SK-N-SH (cell line): ENCODE results near the gene ZNF407. TPM values are rescaled to one million over a fixed set of nuclear protein-coding genes. Genes with fewer than 3 reads are reported as not detected.

Source experiments
- CTCF ChIA-PET: fragments of 300-600, 350-600 bp; formaldehyde crosslinking; extraction: SDS; loops from one replicate; lab custom pipeline; 2021; lab: Yijun Ruan, JAX
- POLR2A ChIA-PET: fragments of 350-600 bp; sonication (Branson Sonifier 250); formaldehyde crosslinking; extraction: SDS; loops from one replicate; lab custom pipeline; 2020; ENCODE audit warnings: antibody characterized with exemption, inconsistent platforms; lab: Yijun Ruan, JAX
- DNase-seq: peaks from one replicate; pipeline ENCODE4 v3.0.0; 2012
- H2AFZ ChIP-seq: fragments of 200-600 bp; sonication (generic); 2 replicates; pipeline ENCODE4 v1.8.1; 2016; ENCODE audit warnings: antibody characterized with exemption, mild to moderate bottlenecking, low read depth
- H3F3A ChIP-seq: fragments of 200-600 bp; sonication (generic); replicated peaks from 2 replicates; pipeline ENCODE3; 2016; ENCODE audit warnings: antibody characterized with exemption, mild to moderate bottlenecking; ENCODE audit not compliant: insufficient read depth
- H3K27ac ChIP-seq, 2 experiments: fragments of 200-500 bp in 1 of 2; fragments of 200-600 bp in 1 of 2; sonication (Bioruptor generic) in 1 of 2; sonication (generic), shearing (Covaris generic) in 1 of 2; 2 replicates each; pipeline versions ENCODE4 v1.5.1 to v1.6.1; 2014 to 2016; ENCODE audit warnings: low read depth in 2 of 2, inconsistent platforms in 1 of 2, low read length in 1 of 2, mild to moderate bottlenecking in 1 of 2, mixed read lengths in 1 of 2
- H3K27me3 ChIP-seq: fragments of 200-600 bp; sonication (generic), shearing (Covaris generic); 2 replicates; pipeline ENCODE4 v1.6.1; 2016; ENCODE audit warnings: mixed run types; ENCODE audit not compliant: insufficient read depth
- H3K36me3 ChIP-seq, 2 experiments: fragments of 200-500 bp in 1 of 2; fragments of 200-600 bp in 1 of 2; sonication (Bioruptor generic) in 1 of 2; sonication (generic) in 1 of 2; replicated peaks in 1 of 2; 2 replicates each; pipeline versions ENCODE3 to v1.5.1; 2014 to 2016; ENCODE audit warnings: low read length in 1 of 2, mild to moderate bottlenecking in 1 of 2; ENCODE audit not compliant: insufficient read depth in 2 of 2, control insufficient read depth in 1 of 2
- H3K4me1 ChIP-seq, 2 experiments: fragments of 200-500 bp in 1 of 2; fragments of 200-600 bp in 1 of 2; sonication (Bioruptor generic) in 1 of 2; sonication (generic), shearing (Covaris generic) in 1 of 2; 2 replicates each; pipeline versions ENCODE4 v1.5.1 to v1.6.1; 2014 to 2016; ENCODE audit warnings: low read depth in 1 of 2, low read length in 1 of 2, mixed run types in 1 of 2; ENCODE audit not compliant: insufficient read depth in 2 of 2, control insufficient read depth in 1 of 2
- H3K4me2 ChIP-seq: fragments of 200-600 bp; sonication (generic), shearing (Covaris generic); 2 replicates; pipeline ENCODE4 v1.6.1; 2017; ENCODE audit warnings: mixed run types
- H3K4me3 ChIP-seq, 2 experiments: fragments of 200-500 bp in 1 of 2; fragments of 200-600 bp in 1 of 2; sonication (Bioruptor generic) in 1 of 2; sonication (generic), shearing (Covaris generic) in 1 of 2; 2 replicates each; pipeline versions ENCODE4 v1.5.1 to v1.8.1; 2014 to 2016; ENCODE audit warnings: low read depth in 2 of 2, inconsistent platforms in 1 of 2, low read length in 1 of 2, mild to moderate bottlenecking in 1 of 2, mixed read lengths in 1 of 2, moderate library complexity in 1 of 2
- H3K79me2 ChIP-seq: fragments of 200-600 bp; sonication (generic); 2 replicates; pipeline ENCODE4 v1.8.1; 2017; ENCODE audit warnings: mild to moderate bottlenecking; ENCODE audit not compliant: insufficient read depth
- H3K9ac ChIP-seq: fragments of 200-600 bp; sonication (generic); 2 replicates; pipeline ENCODE4 v1.6.1; 2017; ENCODE audit warnings: mixed run types
- H3K9me2 ChIP-seq: fragments of 200-600 bp; sonication (generic); 2 replicates; pipeline ENCODE4 v1.6.1; 2017; ENCODE audit warnings: mixed run types
- H3K9me3 ChIP-seq: fragments of 200-600 bp; sonication (generic); 2 replicates; pipeline ENCODE4 v1.6.1; 2017; ENCODE audit warnings: mixed run types, mild to moderate bottlenecking, moderate library complexity
- H4K20me1 ChIP-seq: fragments of 200-600 bp; sonication (generic); 2 replicates; pipeline ENCODE4 v1.6.1; 2017; ENCODE audit warnings: mild to moderate bottlenecking, mixed run types; ENCODE audit not compliant: insufficient read depth
- EP300 ChIP-seq, 2 experiments: IDR thresholded peaks; 2 replicates each; pipeline versions ENCODE4 v1.4.0 to v1.6.1; 2012; ENCODE audit warnings: borderline replicate concordance in 1 of 2, low read depth in 1 of 2, low read length in 1 of 2
- EZH2phosphoT487 ChIP-seq: fragments of 200-600 bp; sonication (generic); IDR thresholded peaks from 2 replicates; pipeline ENCODE4 v1.6.1; 2017; ENCODE audit warnings: low read depth, mixed run types, mild to moderate bottlenecking, antibody characterized with exemption, moderate library complexity, borderline replicate concordance
- GABPA ChIP-seq: IDR thresholded peaks from 2 replicates; pipeline ENCODE4 v1.4.0; 2012; ENCODE audit warnings: low read depth, mild to moderate bottlenecking
- GATA2 ChIP-seq: sonication (generic); formaldehyde crosslinking; IDR thresholded peaks from 2 replicates; pipeline ENCODE4 v1.5.0; 2020; ENCODE audit warnings: mild to moderate bottlenecking, missing genetic modification reagents
- MEF2A ChIP-seq: IDR thresholded peaks from 2 replicates; pipeline ENCODE4 v1.4.0; 2012; ENCODE audit warnings: low read depth, borderline replicate concordance
- NFIC ChIP-seq: IDR thresholded peaks from 2 replicates; pipeline ENCODE4 v1.4.0; 2012; ENCODE audit warnings: borderline replicate concordance
- NRF1 ChIP-seq: IDR thresholded peaks from 2 replicates; pipeline ENCODE4 v1.6.1; 2012; ENCODE audit warnings: low read depth, mild to moderate bottlenecking, low read length
- POLR2AphosphoS5 ChIP-seq: IDR thresholded peaks from 2 replicates; pipeline ENCODE4 v1.6.1; 2012; ENCODE audit warnings: low read depth, low read length
- RAD21 ChIP-seq: IDR thresholded peaks from 2 replicates; pipeline ENCODE4 v1.6.1; 2012; ENCODE audit warnings: mild to moderate bottlenecking, low read length
- RCOR1 ChIP-seq: fragments of 150-350 bp; IDR thresholded peaks from 2 replicates; pipeline ENCODE4 v1.6.1; 2017; ENCODE audit warnings: antibody characterized with exemption, low read length
- RFX5 ChIP-seq: IDR thresholded peaks from 2 replicates; pipeline ENCODE4 v1.6.1; 2012; ENCODE audit warnings: mild to moderate bottlenecking, improper control_type of control experiment, low read length
- SMC3 ChIP-seq: IDR thresholded peaks from 2 replicates; pipeline ENCODE4 v1.6.1; 2012; ENCODE audit warnings: low read depth, low read length, improper control_type of control experiment
- TAF1 ChIP-seq: IDR thresholded peaks from 2 replicates; pipeline ENCODE4 v1.6.1; 2012; ENCODE audit warnings: low read depth, mild to moderate bottlenecking, low read length, moderate library complexity, borderline replicate concordance
- YY1 ChIP-seq: IDR thresholded peaks from 2 replicates; pipeline ENCODE4 v1.4.0; 2012; ENCODE audit warnings: low read depth, mild to moderate bottlenecking
- WGBS: methylation state at CpG from one replicate; pipeline ENCODE4 v1.1.6; 2017; ENCODE audit warnings: low lambda C conversion rate; 5-methylcytosine and 5-hydroxymethylcytosine counted together
- polyA plus RNA-seq, 3 experiments: library from polyadenylated mRNA; depleted of rRNA; stranded (reverse); fragments of >200 nt; gene quantifications; 2 replicates each; pipeline ENCODE4 v1.2.3, GENCODE V29; 2012
- TF ChIP-seq, protein P1 (sequence below): IDR thresholded peaks from 2 replicates; pipeline ENCODE4 v1.4.0; 2012; ENCODE audit warnings: low read depth, borderline replicate concordance
- TF ChIP-seq, protein P2 (sequence below): IDR thresholded peaks from 2 replicates; pipeline ENCODE4; 2012
- TF ChIP-seq, protein P3 (sequence below): fragments of 150-350 bp; IDR thresholded peaks from 2 replicates; pipeline ENCODE4 v1.6.1; 2016; ENCODE audit warnings: mild to moderate bottlenecking, low read depth, low read length
- TF ChIP-seq, protein P4 (sequence below): IDR thresholded peaks from 2 replicates; pipeline ENCODE4 v1.6.1; 2012; ENCODE audit warnings: mild to moderate bottlenecking, low read depth, low read length, moderate library complexity
- TF ChIP-seq, protein P5 (sequence below): IDR thresholded peaks from 2 replicates; pipeline ENCODE4 v1.4.0; 2012; ENCODE audit warnings: low read depth

The ZNF407 gene
- polyA plus RNA-seq, 1 of the 3 experiments (the other 2 are of a cell fraction), result 2.6 TPM

DNA sequence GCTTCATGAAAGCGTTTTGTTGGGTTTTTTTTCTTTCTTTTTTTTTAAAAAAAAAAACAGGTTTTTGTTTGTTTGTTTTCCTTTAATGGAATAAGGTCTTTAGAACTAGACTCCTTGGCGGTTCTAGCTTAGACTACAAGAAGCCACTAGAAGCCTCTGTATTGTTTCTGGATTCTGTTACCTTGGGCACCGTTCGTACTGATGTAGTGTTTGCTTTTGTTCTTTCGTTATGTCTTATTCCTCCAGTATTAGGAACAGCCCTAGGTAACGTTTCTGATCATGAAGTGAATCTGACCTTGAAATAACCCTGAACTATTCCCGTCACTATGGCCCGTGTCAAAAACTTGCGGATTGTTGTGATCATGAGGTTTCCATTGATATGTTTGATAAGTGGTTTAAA lies 446.6 kb downstream of the ZNF407 start:
- H3K27ac ChIP-seq, result no peak overlapping the region
- H2AFZ ChIP-seq, result no peak overlapping the region
- peaks cover 0 to 10% of the 10 kb centered on the region in 2 experiments; a peak in 2 of 4 replicates for H3K4me1 ChIP-seq
- H3K9ac ChIP-seq, result no peak overlapping the region
- H3K36me3 ChIP-seq, result no peaks in the 10 kb centered on the region
- no peaks in the 10 kb centered on the region for H3K9me3 ChIP-seq
- 94% methylated on average over 9 of the region's 9 CpGs for WGBS
- H3K79me2 ChIP-seq, result no peaks in the 10 kb centered on the region
- no peaks in the 10 kb centered on the region for H3K9me2 ChIP-seq
- no peaks in the 10 kb centered on the region for H4K20me1 ChIP-seq
- no peaks in the 10 kb centered on the region for H3K27me3 ChIP-seq
- no peak for DNase-seq
- no peaks in the 10 kb centered on the region for H3F3A ChIP-seq
- CTCF ChIA-PET, result no interaction called here
- TF ChIP-seq EP300 (IDR thresholded peaks at IDR 0.05; ENCODE audit: borderline replicate concordance in 1 of 2, low read depth in 1 of 2, low read length in 1 of 2), result no peak
- POLR2A ChIA-PET, result no interaction called here
- H3K4me2 ChIP-seq, result no peak overlapping the region
- H3K4me3 ChIP-seq, result no peak overlapping the region

GRCh38 chr18:75044791-75045190 lies 447.1 kb downstream of the ZNF407 start:
- WGBS, result 91% methylated on average over 5 of the region's 5 CpGs
- Histone ChIP-seq H3K4me2 (no peak overlapping the region), H3K4me1 (peaks cover 0 to 10% of the 10 kb centered on the region in 2 experiments; a peak in 2 of 4 replicates), H3K27me3 (no peaks in the 10 kb centered on the region), H3K9me2 (no peaks in the 10 kb centered on the region), H2AFZ (no peak overlapping the region), H3K79me2 (no peaks in the 10 kb centered on the region), H3F3A (no peaks in the 10 kb centered on the region), H3K4me3 (no peak overlapping the region), H3K36me3 (no peaks in the 10 kb centered on the region), H3K27ac (no peak overlapping the region), H4K20me1 (no peaks in the 10 kb centered on the region), H3K9ac (no peak overlapping the region), H3K9me3 (no peaks in the 10 kb centered on the region)
- POLR2A ChIA-PET, result no interaction called here
- no peak for DNase-seq
- CTCF ChIA-PET, result no interaction called here
- TF ChIP-seq MEF2A (no peak), RAD21 (no peak), NFIC (no peak), POLR2AphosphoS5 (no peak), RCOR1 (no peak), GATA2 (CRISPR knock-in tag) (no peak), YY1 (no peak), TAF1 (no peak), RFX5 (no peak), EZH2phosphoT487 (no peak), NRF1 (no peak), GABPA (no peak), SMC3 (no peak), EP300 (IDR thresholded peaks at IDR 0.05; ENCODE audit: borderline replicate concordance in 1 of 2, low read depth in 1 of 2, low read length in 1 of 2) (no peak)
- TF ChIP-seq, protein P1, sequence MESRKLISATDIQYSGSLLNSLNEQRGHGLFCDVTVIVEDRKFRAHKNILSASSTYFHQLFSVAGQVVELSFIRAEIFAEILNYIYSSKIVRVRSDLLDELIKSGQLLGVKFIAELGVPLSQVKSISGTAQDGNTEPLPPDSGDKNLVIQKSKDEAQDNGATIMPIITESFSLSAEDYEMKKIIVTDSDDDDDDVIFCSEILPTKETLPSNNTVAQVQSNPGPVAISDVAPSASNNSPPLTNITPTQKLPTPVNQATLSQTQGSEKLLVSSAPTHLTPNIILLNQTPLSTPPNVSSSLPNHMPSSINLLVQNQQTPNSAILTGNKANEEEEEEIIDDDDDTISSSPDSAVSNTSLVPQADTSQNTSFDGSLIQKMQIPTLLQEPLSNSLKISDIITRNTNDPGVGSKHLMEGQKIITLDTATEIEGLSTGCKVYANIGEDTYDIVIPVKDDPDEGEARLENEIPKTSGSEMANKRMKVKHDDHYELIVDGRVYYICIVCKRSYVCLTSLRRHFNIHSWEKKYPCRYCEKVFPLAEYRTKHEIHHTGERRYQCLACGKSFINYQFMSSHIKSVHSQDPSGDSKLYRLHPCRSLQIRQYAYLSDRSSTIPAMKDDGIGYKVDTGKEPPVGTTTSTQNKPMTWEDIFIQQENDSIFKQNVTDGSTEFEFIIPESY, result no peak
- TF ChIP-seq, protein P2, sequence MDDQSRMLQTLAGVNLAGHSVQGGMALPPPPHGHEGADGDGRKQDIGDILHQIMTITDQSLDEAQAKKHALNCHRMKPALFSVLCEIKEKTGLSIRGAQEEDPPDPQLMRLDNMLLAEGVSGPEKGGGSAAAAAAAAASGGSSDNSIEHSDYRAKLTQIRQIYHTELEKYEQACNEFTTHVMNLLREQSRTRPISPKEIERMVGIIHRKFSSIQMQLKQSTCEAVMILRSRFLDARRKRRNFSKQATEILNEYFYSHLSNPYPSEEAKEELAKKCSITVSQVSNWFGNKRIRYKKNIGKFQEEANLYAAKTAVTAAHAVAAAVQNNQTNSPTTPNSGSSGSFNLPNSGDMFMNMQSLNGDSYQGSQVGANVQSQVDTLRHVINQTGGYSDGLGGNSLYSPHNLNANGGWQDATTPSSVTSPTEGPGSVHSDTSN, result no peak
- TF ChIP-seq, protein P3, sequence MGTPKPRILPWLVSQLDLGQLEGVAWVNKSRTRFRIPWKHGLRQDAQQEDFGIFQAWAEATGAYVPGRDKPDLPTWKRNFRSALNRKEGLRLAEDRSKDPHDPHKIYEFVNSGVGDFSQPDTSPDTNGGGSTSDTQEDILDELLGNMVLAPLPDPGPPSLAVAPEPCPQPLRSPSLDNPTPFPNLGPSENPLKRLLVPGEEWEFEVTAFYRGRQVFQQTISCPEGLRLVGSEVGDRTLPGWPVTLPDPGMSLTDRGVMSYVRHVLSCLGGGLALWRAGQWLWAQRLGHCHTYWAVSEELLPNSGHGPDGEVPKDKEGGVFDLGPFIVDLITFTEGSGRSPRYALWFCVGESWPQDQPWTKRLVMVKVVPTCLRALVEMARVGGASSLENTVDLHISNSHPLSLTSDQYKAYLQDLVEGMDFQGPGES, result no peak
- TF ChIP-seq, protein P4, sequence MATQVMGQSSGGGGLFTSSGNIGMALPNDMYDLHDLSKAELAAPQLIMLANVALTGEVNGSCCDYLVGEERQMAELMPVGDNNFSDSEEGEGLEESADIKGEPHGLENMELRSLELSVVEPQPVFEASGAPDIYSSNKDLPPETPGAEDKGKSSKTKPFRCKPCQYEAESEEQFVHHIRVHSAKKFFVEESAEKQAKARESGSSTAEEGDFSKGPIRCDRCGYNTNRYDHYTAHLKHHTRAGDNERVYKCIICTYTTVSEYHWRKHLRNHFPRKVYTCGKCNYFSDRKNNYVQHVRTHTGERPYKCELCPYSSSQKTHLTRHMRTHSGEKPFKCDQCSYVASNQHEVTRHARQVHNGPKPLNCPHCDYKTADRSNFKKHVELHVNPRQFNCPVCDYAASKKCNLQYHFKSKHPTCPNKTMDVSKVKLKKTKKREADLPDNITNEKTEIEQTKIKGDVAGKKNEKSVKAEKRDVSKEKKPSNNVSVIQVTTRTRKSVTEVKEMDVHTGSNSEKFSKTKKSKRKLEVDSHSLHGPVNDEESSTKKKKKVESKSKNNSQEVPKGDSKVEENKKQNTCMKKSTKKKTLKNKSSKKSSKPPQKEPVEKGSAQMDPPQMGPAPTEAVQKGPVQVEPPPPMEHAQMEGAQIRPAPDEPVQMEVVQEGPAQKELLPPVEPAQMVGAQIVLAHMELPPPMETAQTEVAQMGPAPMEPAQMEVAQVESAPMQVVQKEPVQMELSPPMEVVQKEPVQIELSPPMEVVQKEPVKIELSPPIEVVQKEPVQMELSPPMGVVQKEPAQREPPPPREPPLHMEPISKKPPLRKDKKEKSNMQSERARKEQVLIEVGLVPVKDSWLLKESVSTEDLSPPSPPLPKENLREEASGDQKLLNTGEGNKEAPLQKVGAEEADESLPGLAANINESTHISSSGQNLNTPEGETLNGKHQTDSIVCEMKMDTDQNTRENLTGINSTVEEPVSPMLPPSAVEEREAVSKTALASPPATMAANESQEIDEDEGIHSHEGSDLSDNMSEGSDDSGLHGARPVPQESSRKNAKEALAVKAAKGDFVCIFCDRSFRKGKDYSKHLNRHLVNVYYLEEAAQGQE, result no peak
- TF ChIP-seq, protein P5, sequence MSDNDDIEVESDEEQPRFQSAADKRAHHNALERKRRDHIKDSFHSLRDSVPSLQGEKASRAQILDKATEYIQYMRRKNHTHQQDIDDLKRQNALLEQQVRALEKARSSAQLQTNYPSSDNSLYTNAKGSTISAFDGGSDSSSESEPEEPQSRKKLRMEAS, result no peak
